SK-N-MC (cell line): ENCODE data around the gene TBC1D14.

Experiments
- DNase-seq: peaks from one replicate; pipeline ENCODE4 v3.0.0-alpha.2; 2011; ENCODE audit warnings: low read depth, low spot score
- H3K27ac ChIP-seq: fragments of 200-600 bp; sonication (generic); 2 replicates; pipeline ENCODE4 v1.5.1; 2016; ENCODE audit warnings: mixed run types
- H3K36me3 ChIP-seq: fragments of 200-600 bp; sonication (generic); 2 replicates; pipeline ENCODE4 v1.6.1; 2017; ENCODE audit warnings: antibody characterized with exemption, low read length, mixed read lengths; ENCODE audit not compliant: insufficient read depth
- H3K4me3 ChIP-seq: fragments of 200-600 bp; sonication (generic); 2 replicates; pipeline ENCODE4 v1.5.1; 2016
- H3K9ac ChIP-seq: fragments of 200-600 bp; sonication (generic); 2 replicates; pipeline ENCODE4 v1.8.0; 2017; ENCODE audit warnings: mixed run types, mixed read lengths; ENCODE audit not compliant: insufficient read length
- H3K9me3 ChIP-seq: fragments of 200-600 bp; sonication (generic); 2 replicates; pipeline ENCODE4 v1.6.1; 2017; ENCODE audit warnings: low read depth, mild to moderate bottlenecking, antibody characterized with exemption, low read length, moderate library complexity, mixed read lengths
- EZH2 ChIP-seq: fragments of 200-600 bp; sonication (generic); IDR thresholded peaks from one replicate; pipeline ENCODE4 v1.6.1; 2017; ENCODE audit warnings: antibody characterized with exemption
- FOXP2 ChIP-seq: optimal IDR thresholded peaks from 2 replicates; pipeline ENCODE3; 2011; ENCODE audit warnings: mild to moderate bottlenecking, moderate library complexity; ENCODE audit not compliant: insufficient read depth; ENCODE audit errors: extremely low read length, control extremely low read depth
- POLR2AphosphoS5 ChIP-seq: IDR thresholded peaks from 2 replicates; pipeline ENCODE4 v1.6.1; 2012; ENCODE audit warnings: mild to moderate bottlenecking, low read depth, low read length, borderline replicate concordance

Gene TBC1D14

GRCh38 chr4:6916587-6917460 is 7.2 kb downstream of the TBC1D14 start:
- Histone ChIP-seq H3K9me3 (no peaks in the 10 kb centered on the region), H3K9ac (no peak overlapping the region), H3K36me3 (no peaks in the 10 kb centered on the region), H3K27ac (no peak overlapping the region), H3K4me3 (no peak overlapping the region)
- DNase-seq: no peak
- no peak for TF ChIP-seq POLR2AphosphoS5
- TF ChIP-seq EZH2: no peak
- no peak for TF ChIP-seq FOXP2

DNA sequence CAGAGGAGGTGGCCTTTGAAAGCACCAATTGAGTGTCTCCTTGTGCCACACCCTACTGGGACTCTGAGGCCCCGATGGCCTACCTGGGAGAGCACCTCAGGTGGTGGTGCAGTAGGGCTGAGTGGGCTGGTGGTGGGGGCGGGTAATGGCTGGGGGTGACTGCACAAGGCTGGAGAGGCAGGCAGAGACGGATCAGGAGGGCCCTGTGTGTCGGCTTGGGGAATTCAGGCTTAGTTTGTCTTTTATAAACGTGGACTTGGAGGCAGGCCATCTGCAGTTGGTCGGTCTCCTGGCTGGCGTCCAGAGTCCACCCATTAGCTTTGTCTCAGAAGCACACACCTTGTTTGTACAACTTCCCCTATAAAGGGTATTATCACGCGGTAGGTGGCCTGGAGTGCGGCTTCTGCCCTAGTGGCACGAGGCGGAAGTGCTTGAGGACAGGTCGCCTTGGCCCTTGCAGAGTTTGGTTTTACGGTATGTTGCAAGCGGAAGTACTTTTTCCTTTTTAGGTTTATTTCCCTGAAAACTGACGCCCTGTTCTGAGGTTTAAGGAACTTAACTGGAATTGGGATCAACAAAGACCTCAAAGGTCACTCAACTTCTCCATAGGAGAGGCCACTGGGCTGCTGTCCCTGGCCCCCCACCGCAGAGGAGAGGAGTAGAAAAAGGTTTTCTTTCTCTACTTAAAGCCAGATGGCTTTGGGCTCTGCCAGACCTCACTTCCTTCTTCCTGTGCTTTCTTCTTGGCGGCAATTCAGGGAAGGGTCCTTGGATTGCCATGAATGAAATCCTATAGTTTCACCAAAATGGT is 8.0 kb downstream of the TBC1D14 start:
- Histone ChIP-seq H3K27ac (no peak overlapping the region), H3K36me3 (no peaks in the 10 kb centered on the region), H3K4me3 (no peak overlapping the region), H3K9ac (no peak overlapping the region), H3K9me3 (no peaks in the 10 kb centered on the region)
- TF ChIP-seq EZH2 (no peak), FOXP2 (no peak), POLR2AphosphoS5 (no peak)
- no peak for DNase-seq

DNA sequence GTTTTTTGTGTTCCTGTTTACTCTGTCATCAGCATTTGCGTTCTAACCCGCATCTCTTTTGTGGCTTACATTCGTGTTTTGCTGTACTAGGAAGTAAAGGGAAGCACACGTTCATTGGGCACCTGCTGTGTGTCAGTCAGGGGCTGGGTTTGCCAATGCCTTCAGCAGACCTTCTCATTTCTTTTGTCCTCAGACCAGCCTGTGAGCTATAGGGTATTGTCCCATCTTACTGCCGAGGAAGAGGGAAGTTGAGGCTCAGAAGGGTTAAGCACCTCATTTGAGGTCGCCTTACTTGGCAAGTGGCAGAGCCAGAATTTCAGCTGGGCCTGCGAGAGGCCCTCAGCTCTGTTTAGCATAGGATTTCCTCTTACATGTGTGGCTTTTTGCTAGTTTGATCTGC is 8.7 kb downstream of the TBC1D14 start:
- no peaks in the 10 kb centered on the region for H3K9me3 ChIP-seq
- TF ChIP-seq POLR2AphosphoS5 (no peak), EZH2 (no peak), FOXP2 (no peak)
- H3K27ac ChIP-seq: no peak overlapping the region
- DNase-seq: no peak
- no peaks in the 10 kb centered on the region for H3K36me3 ChIP-seq
- H3K9ac ChIP-seq: no peak overlapping the region
- no peak overlapping the region for H3K4me3 ChIP-seq

- no peaks in the 10 kb centered on the region; the same call in 1 of the 2 replicates for H3K36me3 ChIP-seq
- H3K4me3 ChIP-seq: no peak overlapping the region
- no peaks in the 10 kb centered on the region for H3K9me3 ChIP-seq
- no peak overlapping the region for H3K9ac ChIP-seq
- TF ChIP-seq FOXP2 (no peak), EZH2 (no peak)
- H3K27ac ChIP-seq: no peak overlapping the region
- no peak for DNase-seq
Observed at GRCh38 chr4:6920171-6920570, 10.5 kb downstream of the TBC1D14 start.

DNA sequence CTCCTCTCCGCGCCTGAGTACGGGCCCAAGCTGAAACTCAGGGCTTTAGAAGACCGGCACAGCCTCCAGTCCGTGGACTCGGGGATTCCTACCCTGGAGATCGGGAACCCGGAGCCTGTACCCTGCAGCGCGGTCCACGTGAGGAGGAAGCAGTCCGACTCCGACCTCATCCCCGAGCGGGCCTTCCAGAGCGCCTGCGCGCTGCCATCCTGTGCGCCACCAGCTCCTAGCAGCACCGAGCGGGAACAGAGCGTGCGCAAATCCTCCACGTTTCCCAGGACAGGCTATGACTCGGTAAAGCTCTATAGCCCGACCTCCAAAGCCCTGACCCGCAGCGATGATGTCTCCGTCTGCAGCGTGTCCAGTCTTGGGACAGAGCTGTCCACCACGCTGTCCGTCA is 13.9 kb downstream of the TBC1D14 start:
- Histone ChIP-seq H3K9me3 (no peaks in the 10 kb centered on the region), H3K9ac (no peak overlapping the region), H3K36me3 (no peaks in the 10 kb centered on the region; the same call in 1 of the 2 replicates), H3K27ac (no peak overlapping the region), H3K4me3 (no peak overlapping the region)
- TF ChIP-seq EZH2: no peak
- no peak for TF ChIP-seq FOXP2
- no peak for TF ChIP-seq POLR2AphosphoS5
- no peak for DNase-seq

DNA sequence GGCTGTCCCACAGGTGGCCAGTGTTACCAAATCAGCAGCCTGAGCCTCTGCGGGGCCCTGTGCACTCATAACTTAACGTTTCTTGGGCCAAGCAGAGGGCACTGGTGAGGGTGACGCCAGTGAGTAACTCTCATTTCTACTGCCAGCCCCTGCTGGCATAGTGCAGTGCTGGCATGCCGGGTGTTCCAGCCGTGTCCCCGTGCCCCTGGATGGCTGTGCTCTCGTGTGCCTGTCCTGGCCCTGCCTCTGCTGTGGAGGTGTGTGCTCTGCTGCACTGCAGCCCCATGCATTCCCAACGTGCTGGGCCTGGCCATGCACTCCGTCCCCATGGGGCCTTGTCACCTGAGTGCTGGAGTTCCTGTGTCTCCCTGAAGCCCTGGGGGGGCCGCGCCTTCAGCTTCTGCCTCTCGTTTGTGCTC is 14.7 kb downstream of the TBC1D14 start:
- TF ChIP-seq POLR2AphosphoS5: no peak
- no peak for TF ChIP-seq EZH2
- no peak for TF ChIP-seq FOXP2
- no peaks in the 10 kb centered on the region; the same call in 1 of the 2 replicates for H3K36me3 ChIP-seq
- DNase-seq: no peak
- no peak overlapping the region for H3K9ac ChIP-seq
- no peak overlapping the region for H3K4me3 ChIP-seq
- no peaks in the 10 kb centered on the region for H3K9me3 ChIP-seq
- no peak overlapping the region for H3K27ac ChIP-seq

- no peak overlapping the region for H3K9ac ChIP-seq
Observed at GRCh38 chr4:6925357-6925836, 15.8 kb downstream of the TBC1D14 start.

GRCh38 chr4:6926081-6926480 is 16.5 kb downstream of the TBC1D14 start:
- H3K9me3 ChIP-seq: no peaks in the 10 kb centered on the region
- no peak for DNase-seq
- H3K9ac ChIP-seq: no peak overlapping the region
- H3K36me3 ChIP-seq: no peaks in the 10 kb centered on the region; the same call in 1 of the 2 replicates
- TF ChIP-seq FOXP2 (no peak), EZH2 (no peak), POLR2AphosphoS5 (no peak)
- H3K4me3 ChIP-seq: no peak overlapping the region
- no peak overlapping the region for H3K27ac ChIP-seq

More at GRCh38 chr4:6925357-6925836, 15.8 kb downstream of the TBC1D14 start:
- no peaks in the 10 kb centered on the region for H3K9me3 ChIP-seq
- TF ChIP-seq FOXP2 (no peak), POLR2AphosphoS5 (no peak), EZH2 (no peak)
- no peak overlapping the region for H3K4me3 ChIP-seq
- H3K27ac ChIP-seq: no peak overlapping the region
- no peak for DNase-seq
- H3K36me3 ChIP-seq: no peaks in the 10 kb centered on the region; the same call in 1 of the 2 replicates
